H1 (cell line): ENCODE results near the gene TAB3. TPM values are rescaled to one million over a fixed set of nuclear protein-coding genes. Genes with fewer than 3 reads are reported as not detected.

ENCODE experiments used
- CTCF ChIA-PET: fragments of 300-600 bp; sonication (Branson Sonifier 250); formaldehyde crosslinking; loops from one replicate; lab custom pipeline; 2021; ENCODE audit not compliant: partially characterized antibody; lab: Charles Lee
- POLR2A ChIA-PET: fragments of 300-600 bp; sonication (Branson Sonifier 250); formaldehyde crosslinking; loops from one replicate; lab custom pipeline; 2021; ENCODE audit warnings: inconsistent platforms; ENCODE audit not compliant: partially characterized antibody; lab: Charles Lee
- DNase-seq, 2 experiments: peaks; one replicate each; pipeline versions ENCODE4 v3.0.0 to v3.0.0-alpha.2; 2010 to 2022; ENCODE audit warnings: low spot score in 2 of 2, low read depth in 1 of 2, mixed read lengths in 1 of 2
- FAIRE-seq: peaks from 2 replicates; lab custom pipeline; 2011; peaks lifted over from hg19 to GRCh38; lab: Jason Lieb, UNC
- H2AFZ ChIP-seq: 2 replicates; pipeline ENCODE4 v1.8.1; 2012; ENCODE audit warnings: low read length, inconsistent platforms
- H2AK5ac ChIP-seq: 2 replicates; pipeline ENCODE4 v1.6.1; 2013; ENCODE audit warnings: low read depth, low read length
- H2BK120ac ChIP-seq: replicated peaks from 2 replicates; pipeline ENCODE3; 2013; ENCODE audit warnings: low read depth, low read length, inconsistent platforms
- H2BK12ac ChIP-seq: 2 replicates; pipeline ENCODE4 v1.6.1; 2013; ENCODE audit warnings: low read depth, low read length
- H2BK15ac ChIP-seq: 2 replicates; pipeline ENCODE4 v1.6.1; 2013; ENCODE audit warnings: low read length
- H2BK20ac ChIP-seq: 2 replicates; pipeline ENCODE4 v1.6.1; 2013; ENCODE audit warnings: low read length
- H2BK5ac ChIP-seq: 2 replicates; pipeline ENCODE4 v1.6.1; 2013; ENCODE audit warnings: low read depth, low read length
- H3K14ac ChIP-seq: 2 replicates; pipeline ENCODE4 v1.6.1; 2013; ENCODE audit warnings: inconsistent platforms; ENCODE audit not compliant: insufficient read length
- H3K18ac ChIP-seq: 2 replicates; pipeline ENCODE4 v1.6.1; 2013; ENCODE audit warnings: low read length; ENCODE audit errors: extremely low read depth
- H3K23ac ChIP-seq: 2 replicates; pipeline ENCODE4 v1.6.1; 2013; ENCODE audit warnings: inconsistent platforms; ENCODE audit not compliant: insufficient read length
- H3K23me2 ChIP-seq: 2 replicates; pipeline ENCODE4 v1.6.1; 2013; ENCODE audit warnings: low read depth, low read length
- H3K27ac ChIP-seq: 2 replicates; pipeline ENCODE4 v1.6.1; 2011; ENCODE audit warnings: low read depth, low read length, inconsistent platforms
- H3K27me3 ChIP-seq, 4 experiments: replicated peaks in 1 of 4; 1 replicate in 1 of 4; 2 replicates in 3 of 4; pipeline versions ENCODE4 v1.6.1 to v1.8.1; 2011 to 2013; ENCODE audit warnings: low read length in 3 of 4, mild to moderate bottlenecking in 3 of 4, inconsistent platforms in 2 of 4, mixed read lengths in 2 of 4, moderate library complexity in 1 of 4; ENCODE audit not compliant: control insufficient read depth in 3 of 4, insufficient read depth in 3 of 4; ENCODE audit errors: extremely low read depth in 1 of 4
- H3K36me3 ChIP-seq, 4 experiments: 2 replicates each; pipeline versions ENCODE4 v1.6.1 to v1.8.1; 2011 to 2013; ENCODE audit warnings: mild to moderate bottlenecking in 4 of 4, low read length in 3 of 4, moderate library complexity in 2 of 4, control low read depth in 1 of 4, inconsistent platforms in 1 of 4; ENCODE audit not compliant: insufficient read depth in 4 of 4, control insufficient read depth in 2 of 4
- H3K4ac ChIP-seq: replicated peaks from 2 replicates; pipeline ENCODE3; 2013; ENCODE audit warnings: low read length, low read depth, mixed read lengths, inconsistent platforms; ENCODE audit not compliant: insufficient read length
- H3K4me1 ChIP-seq, 4 experiments: replicated peaks in 1 of 4; 1 replicate in 1 of 4; 2 replicates in 3 of 4; pipeline versions ENCODE4 v1.6.1 to v1.8.1; 2011 to 2013; ENCODE audit warnings: low read length in 3 of 4, inconsistent platforms in 2 of 4, mixed read lengths in 1 of 4; ENCODE audit not compliant: insufficient read depth in 4 of 4, control insufficient read depth in 3 of 4
- H3K4me2 ChIP-seq, 2 experiments: 2 replicates each; pipeline versions ENCODE4 v1.6.1 to v1.8.1; 2011 to 2013; ENCODE audit warnings: low read depth in 2 of 2, low read length in 2 of 2, control low read depth in 1 of 2, inconsistent platforms in 1 of 2, mild to moderate bottlenecking in 1 of 2; ENCODE audit not compliant: insufficient read depth in 1 of 2
- H3K4me3 ChIP-seq, 4 experiments: fragments of 200-600, 300-600 bp in 1 of 4; sonication (generic), shearing (Covaris generic), sonication (Bioruptor Twin) in 1 of 4; 2 replicates each; pipeline versions ENCODE4 v1.5.1 to v1.8.1; 2011 to 2016; ENCODE audit warnings: low read length in 4 of 4, low read depth in 3 of 4, control low read depth in 2 of 4, inconsistent platforms in 2 of 4, mild to moderate bottlenecking in 2 of 4, mixed read lengths in 1 of 4, moderate library complexity in 1 of 4; ENCODE audit not compliant: insufficient read depth in 2 of 4; ENCODE audit errors: extremely low read depth in 1 of 4
- H3K56ac ChIP-seq: replicated peaks from 2 replicates; pipeline ENCODE3; 2013; ENCODE audit warnings: low read depth, mild to moderate bottlenecking, mixed read lengths, low read length, inconsistent platforms; ENCODE audit not compliant: insufficient read length
- H3K79me1 ChIP-seq: 2 replicates; pipeline ENCODE4 v1.6.1; 2013; ENCODE audit warnings: low read depth, low read length, control low read depth
- H3K79me2 ChIP-seq, 2 experiments: 2 replicates each; pipeline versions ENCODE4 v1.6.1 to v1.8.1; 2012 to 2013; ENCODE audit warnings: low read length in 2 of 2, mild to moderate bottlenecking in 2 of 2, inconsistent platforms in 1 of 2; ENCODE audit not compliant: insufficient read depth in 2 of 2, control insufficient read depth in 1 of 2
- H3K9ac ChIP-seq, 4 experiments: replicated peaks in 1 of 4; 1 replicate in 1 of 4; 2 replicates in 3 of 4; pipeline versions ENCODE4 v1.6.1 to v1.8.1; 2011 to 2013; ENCODE audit warnings: low read depth in 3 of 4, low read length in 3 of 4, control low read depth in 2 of 4, mild to moderate bottlenecking in 2 of 4, moderate library complexity in 2 of 4, inconsistent platforms in 1 of 4; ENCODE audit errors: extremely low read depth in 1 of 4
- H3K9me3 ChIP-seq, 2 experiments: 2 replicates each; pipeline versions ENCODE4 v1.6.1 to v1.8.1; 2012 to 2013; ENCODE audit warnings: mild to moderate bottlenecking in 2 of 2, moderate library complexity in 2 of 2, control low read depth in 1 of 2, inconsistent platforms in 1 of 2, low read depth in 1 of 2, low read length in 1 of 2, mixed read lengths in 1 of 2; ENCODE audit not compliant: insufficient read depth in 2 of 2
- H4K20me1 ChIP-seq, 2 experiments: replicated peaks in 1 of 2; 2 replicates each; pipeline versions ENCODE3 to v1.8.1; 2011 to 2013; ENCODE audit warnings: inconsistent platforms in 2 of 2, low read length in 2 of 2, mild to moderate bottlenecking in 1 of 2; ENCODE audit not compliant: insufficient read depth in 2 of 2, control insufficient read depth in 1 of 2
- H4K5ac ChIP-seq: 2 replicates; pipeline ENCODE4 v1.6.1; 2013; ENCODE audit warnings: low read length, low read depth, mixed read lengths, inconsistent platforms; ENCODE audit not compliant: insufficient read length
- H4K8ac ChIP-seq: 2 replicates; pipeline ENCODE4 v1.8.0; 2013; ENCODE audit warnings: mild to moderate bottlenecking, moderate library complexity, low read length, inconsistent platforms; ENCODE audit not compliant: insufficient read depth; ENCODE audit errors: extremely low read depth
- H4K91ac ChIP-seq: replicated peaks from 2 replicates; pipeline ENCODE3; 2013; ENCODE audit warnings: low read length, mixed read lengths, inconsistent platforms; ENCODE audit not compliant: insufficient read length
- BCL11A ChIP-seq, 2 experiments: IDR thresholded peaks; one replicate each; pipeline ENCODE4 v1.6.1; 2011; ENCODE audit warnings: low read depth in 2 of 2, low read length in 2 of 2, mild to moderate bottlenecking in 2 of 2
- CHD1 ChIP-seq: IDR thresholded peaks from 2 replicates; pipeline ENCODE4 v1.6.1; 2012; ENCODE audit warnings: low read depth, low read length, improper control_type of control experiment
- CTBP2 ChIP-seq: IDR thresholded peaks from 2 replicates; pipeline ENCODE4 v1.7.0; 2011; ENCODE audit warnings: borderline replicate concordance, mild to moderate bottlenecking, moderate library complexity, mixed read lengths, low read length; ENCODE audit not compliant: insufficient read depth, insufficient read length
- JUN ChIP-seq: IDR thresholded peaks from 2 replicates; pipeline ENCODE4 v1.6.1; 2011; ENCODE audit warnings: low read depth, mild to moderate bottlenecking, improper control_type of control experiment, low read length
- MAFK ChIP-seq: IDR thresholded peaks from 2 replicates; pipeline ENCODE4 v1.6.1; 2012; ENCODE audit warnings: low read depth, mild to moderate bottlenecking, improper control_type of control experiment, low read length
- MAX ChIP-seq: IDR thresholded peaks from 2 replicates; pipeline ENCODE4 v1.6.1; 2012; ENCODE audit warnings: inconsistent platforms
- NANOG ChIP-seq: IDR thresholded peaks from 2 replicates; pipeline ENCODE4 v1.6.1; 2011; ENCODE audit warnings: low read length, low read depth, mild to moderate bottlenecking, inconsistent platforms; ENCODE audit not compliant: insufficient read depth, poor library complexity, severe bottlenecking
- POLR2A ChIP-seq, 2 experiments: IDR thresholded peaks; 1 replicate in 1 of 2; 2 replicates in 1 of 2; pipeline ENCODE4 v1.6.1; 2011; ENCODE audit warnings: low read depth in 2 of 2, low read length in 2 of 2, mild to moderate bottlenecking in 2 of 2; ENCODE audit errors: control extremely low read depth in 1 of 2
- POU5F1 ChIP-seq: IDR thresholded peaks from 2 replicates; pipeline ENCODE4 v1.6.1; 2011; ENCODE audit warnings: low read depth, mild to moderate bottlenecking, low read length, moderate library complexity
- RAD21 ChIP-seq, 2 experiments: IDR thresholded peaks in 1 of 2; conservative IDR thresholded peaks in 1 of 2; 2 replicates each; pipeline ENCODE4 v1.6.1; 2011; ENCODE audit warnings: low read depth in 2 of 2, low read length in 2 of 2, improper control_type of control experiment in 1 of 2, inconsistent platforms in 1 of 2, mild to moderate bottlenecking in 1 of 2, moderate library complexity in 1 of 2
- RBBP5 ChIP-seq: IDR thresholded peaks from 2 replicates; pipeline ENCODE4 v1.7.1; 2012; ENCODE audit warnings: low read depth, mild to moderate bottlenecking, inconsistent platforms, low read length, moderate library complexity, borderline replicate concordance
- SAP30 ChIP-seq: fragments of 300-600 bp; sonication (generic); IDR thresholded peaks from 2 replicates; pipeline ENCODE4 v1.7.1; 2012; ENCODE audit warnings: low read length, moderate library complexity, mild to moderate bottlenecking, inconsistent platforms; ENCODE audit not compliant: insufficient read depth, insufficient replicate concordance
- SP1 ChIP-seq: IDR thresholded peaks from 2 replicates; pipeline ENCODE4 v1.6.1; 2011; ENCODE audit warnings: low read depth, low read length
- SP2 ChIP-seq: IDR thresholded peaks from 2 replicates; pipeline ENCODE4 v1.6.1; 2012; ENCODE audit warnings: mild to moderate bottlenecking, low read length, inconsistent platforms
- SRF ChIP-seq: IDR thresholded peaks from 2 replicates; pipeline ENCODE4 v1.6.1; 2011; ENCODE audit warnings: mild to moderate bottlenecking, low read depth, low read length, moderate library complexity
- WGBS, 2 experiments: shearing (Covaris generic) in 1 of 2; methylation state at CpG; one replicate each; pipeline versions ENCODE4 v1.1.6 to v1.1.7; 2013 to 2015; ENCODE audit warnings: low lambda C conversion rate in 2 of 2, mixed read lengths in 2 of 2, inconsistent platforms in 1 of 2, low coverage in 1 of 2, missing lambda C conversion rate in 1 of 2; ENCODE audit not compliant: insufficient replicate concordance in 2 of 2, insufficient coverage in 1 of 2, insufficient read length in 1 of 2; ENCODE audit errors: extremely low coverage in 1 of 2, missing lambda C conversion rate in 1 of 2; 5-methylcytosine and 5-hydroxymethylcytosine counted together
- polyA plus RNA-seq, 7 experiments: library from polyadenylated mRNA; depleted of rRNA in 3 of 7; stranded (reverse) in 5 of 7; unstranded in 2 of 7; fragments of >200 nt in 5 of 7; fragments of 200-250 nt in 2 of 7; gene quantifications; 1 replicate in 5 of 7; 2 replicates in 1 of 7; 4 replicates in 1 of 7; pipeline versions ENCODE4 v1.2.1 to v1.2.3, GENCODE V29; 2011 to 2013; ENCODE audit warnings: missing spikeins in 2 of 7, mixed read lengths in 2 of 7
- total RNA-seq: library from RNA; stranded (reverse); fragmentation: NEBNext Ultra II Directional; extraction: Animal tissue kit (Norgen Biotek cat#: 25700); gene quantifications from 2 replicates; pipeline ENCODE4 v1.2.1, GENCODE V29; 2021

Gene TAB3
- total and polyA plus RNA-seq, 2 of the 8 experiments (the other 6 are each of a cell fraction or from before 2014, with no cell fraction given): 12.7 to 12.9 TPM

GRCh38 chrX:30913492-30913891 lies 24.4 kb upstream of the TAB3 start:
- no peaks in the 10 kb centered on the region for H3K27me3 ChIP-seq
- no peak overlapping the region for H2BK120ac ChIP-seq
- H3K18ac ChIP-seq: no peak overlapping the region
- no peaks in the 10 kb centered on the region for H4K20me1 ChIP-seq
- H4K8ac ChIP-seq: no peak overlapping the region
- no peaks in the 10 kb centered on the region for H3K79me2 ChIP-seq
- no peaks in the 10 kb centered on the region for H3K23me2 ChIP-seq
- DNase-seq (no peak), FAIRE-seq (no peak)
- H4K91ac ChIP-seq: no peak overlapping the region
- H3K4me3 ChIP-seq: no peak overlapping the region
- H3K4ac ChIP-seq: no peak overlapping the region
- ChIA-PET POLR2A (no interaction called here), CTCF (no interaction called here)
- WGBS, 2 experiments: 84% methylated on average over 2 of the region's 2 CpGs; no CpG with 5 or more reads in 1 of the 2 experiments
- no peaks in the 10 kb centered on the region for H3K36me3 ChIP-seq
- no peaks in the 10 kb centered on the region for H3K9me3 ChIP-seq
- H3K56ac ChIP-seq: no peak overlapping the region
- no peak overlapping the region for H3K4me2 ChIP-seq
- H3K14ac ChIP-seq: no peak overlapping the region
- no peak overlapping the region for H4K5ac ChIP-seq
- H3K79me1 ChIP-seq: no peaks in the 10 kb centered on the region
- no peak overlapping the region for H2BK15ac ChIP-seq
- H3K27ac ChIP-seq: no peak overlapping the region
- H2AFZ ChIP-seq: no peak overlapping the region
- H3K4me1 ChIP-seq: no peaks in the 10 kb centered on the region
- no peak overlapping the region for H3K9ac ChIP-seq
- H2BK5ac ChIP-seq: no peak overlapping the region
- H2AK5ac ChIP-seq: no peak overlapping the region
- no peak overlapping the region for H2BK12ac ChIP-seq
- H2BK20ac ChIP-seq: no peak overlapping the region
- H3K23ac ChIP-seq: no peak overlapping the region
- TF ChIP-seq CHD1 (no peak), SRF (no peak), SP2 (no peak), MAFK (no peak), SP1 (no peak), SAP30 (no peak), CTBP2 (no peak), RAD21 (IDR thresholded peaks at IDR 0.05 in 1 of 2, conservative IDR thresholded peaks at IDR 0.05 in 1 of 2; ENCODE audit: low read depth in 2 of 2, low read length in 2 of 2) (no peak), MAX (no peak), POLR2A (IDR thresholded peaks at IDR 0.05; ENCODE audit: control extremely low read depth in 1 of 2, low read depth in 2 of 2, low read length in 2 of 2) (no peak), JUN (no peak), POU5F1 (no peak), NANOG (no peak), BCL11A (IDR thresholded peaks at IDR 0.05; ENCODE audit: low read depth in 2 of 2, low read length in 2 of 2) (no peak), RBBP5 (no peak)
